Heart right ventricle (tissue), 16 donors: ENCODE measurements around the gene PDLIM3. TPM values are rescaled to one million over a fixed set of nuclear protein-coding genes. Genes with fewer than 3 reads are reported as not detected.

Experiments
- ATAC-seq, 8 donors: fragments of 200-7000 bp; cut with Tn5 transposase; one replicate each; pipeline ENCODE4 v1.9.1; 2020; ENCODE audit warnings: mild to moderate bottlenecking in 8 of 8, moderate library complexity in 8 of 8, moderate number of reproducible peaks in 1 of 8
- DNase-seq, 2 donors: peaks; one replicate each; pipeline ENCODE4 v3.0.0-alpha.2; 2020
- H3K27ac ChIP-seq, 10 donors: fragments of 200-600 bp; sonication (generic) in 2 of 10; one replicate each; pipeline versions ENCODE4 v1.5.0 to v1.8.0; 2020 to 2022; ENCODE audit warnings: mild to moderate bottlenecking in 3 of 10
- H3K27me3 ChIP-seq, 7 donors: fragments of 200-600 bp; one replicate each; pipeline ENCODE4 v1.8.0; 2021 to 2022; ENCODE audit warnings: mild to moderate bottlenecking in 2 of 7
- H3K36me3 ChIP-seq, 9 donors: fragments of 200-600 bp; sonication (generic) in 1 of 9; one replicate each; pipeline versions ENCODE4 v1.5.0 to v1.8.0; 2020 to 2022; ENCODE audit warnings: mild to moderate bottlenecking in 2 of 9
- H3K4me1 ChIP-seq, 9 donors: fragments of 200-600 bp; sonication (generic) in 1 of 9; one replicate each; pipeline versions ENCODE4 v1.5.0 to v1.8.0; 2020 to 2022; ENCODE audit warnings: mild to moderate bottlenecking in 4 of 9
- H3K4me3 ChIP-seq, 10 donors: fragments of 200-600 bp; sonication (generic) in 2 of 10; one replicate each; pipeline versions ENCODE4 v1.5.0 to v1.8.0; 2020 to 2022; ENCODE audit warnings: mild to moderate bottlenecking in 7 of 10, moderate library complexity in 2 of 10
- H3K9me3 ChIP-seq, 11 donors: fragments of 200-600 bp in 10 of 11; sonication (generic) in 2 of 11; one replicate each; pipeline versions ENCODE4 v1.5.0 to v1.8.0; 2013 to 2022; ENCODE audit warnings: mild to moderate bottlenecking in 2 of 11, control low read depth in 1 of 11, moderate library complexity in 1 of 11
- CTCF ChIP-seq, 9 donors: fragments of 200-600 bp; sonication (generic) in 2 of 9; IDR thresholded peaks; one replicate each; pipeline versions ENCODE4 v1.5.0 to v1.8.0; 2021 to 2022; ENCODE audit warnings: antibody characterized with exemption in 9 of 9, mild to moderate bottlenecking in 5 of 9, moderate library complexity in 1 of 9
- WGBS, 2 donors: extraction: QIAGEN DNeasy Blood & Tissue Kit; methylation state at CpG; one replicate each; pipeline ENCODE4 v1.1.7; 2013; ENCODE audit warnings: inconsistent platforms in 1 of 2; 5-methylcytosine and 5-hydroxymethylcytosine counted together
- intact Hi-C, 10 donors: fragments of 100-400 bp; cut with DNase I; formaldehyde crosslinking; loops; one replicate each; pipeline versions ENCODE4 v1.11.1 to v1.14.2; 2022
- polyA plus RNA-seq, 2 donors: library from polyadenylated mRNA; stranded (reverse); fragments of 200-250 nt; gene quantifications; one replicate each; pipeline ENCODE4 v1.2.3, GENCODE V29; 2013
- total RNA-seq, 10 donors: library from RNA; stranded (reverse); fragmentation: NEBNext Ultra II Directional in 3 of 10; extraction: Animal tissue kit (Norgen Biotek cat#: 25700) in 3 of 10; gene quantifications; one replicate each; pipeline versions ENCODE4 v1.2.1 to v1.2.4, GENCODE V29; 2021 to 2023
- donor health status: Arrhythmogenic right ventricular cardiomyopathy.
- donor health status: ischemic (EF 13 %, LVEDD 7.1; RV severe dilation, severe dysfunction).
- donor health status: healthy with polysubstance abuse.
- donor health status: DM: no; HTN: yes; CAD: no.
- donor health status: DM: no; HTN: no; CAD: no.
- donor health status: ischemic (EF 25% LVEDD 6.9; RV normal size, moderate dysfunction).
- donor health status: ischemic (EF 25% LVEDD 5.7; RV mildly dilated, moderate dysfunction).
- donor health status: healthy.
- donor health status: DM: yes; HTN: yes; CAD: no.
- donor health status: Ischemic cardiomyopathy.
- donor health status: ischemic (EF 35%, LVEDD 5.7; RV mildly dilated, moderate dysfunction).
- donor health status: nonischemic (EF 11% LVEDD 7.7; RV severe dilation, severe dysfunction).
- donor health status: DM: yes; HTN: yes; CAD: no.
- donor health status: PGD.
- donor health status: ischemic (EF 29% LVEDD 5.4; RV normal size, mild dysfunction).
- donor health status: nonischemic (EF 23%, LVEDD 6.1; RV moderate dilation, normal function).

Gene PDLIM3
- total and polyA plus RNA-seq, 12 donors = 112 to 846 (median 292) TPM

- no peak for TF ChIP-seq CTCF (IDR thresholded peaks at IDR 0.05)
- ATAC-seq = no peak
- Histone ChIP-seq H3K27me3 (no peaks in the 10 kb centered on the region), H3K4me3 (no peak overlapping the region), H3K9me3 (peaks cover 0 to 17% (median 0%) of the 10 kb centered on the region in 11 donors), H3K36me3 (no peaks in the 10 kb centered on the region), H3K4me1 (no peaks in the 10 kb centered on the region), H3K27ac (no peak overlapping the region)
- 92 to 93% methylated on average over 2 of the region's 2 CpGs for WGBS, 2 donors
- DNase-seq = no peak
- intact Hi-C loops = no loop called here
Observed at GRCh38 chr4:185552254-185552653, 16.9 kb upstream of the PDLIM3 start.

DNA sequence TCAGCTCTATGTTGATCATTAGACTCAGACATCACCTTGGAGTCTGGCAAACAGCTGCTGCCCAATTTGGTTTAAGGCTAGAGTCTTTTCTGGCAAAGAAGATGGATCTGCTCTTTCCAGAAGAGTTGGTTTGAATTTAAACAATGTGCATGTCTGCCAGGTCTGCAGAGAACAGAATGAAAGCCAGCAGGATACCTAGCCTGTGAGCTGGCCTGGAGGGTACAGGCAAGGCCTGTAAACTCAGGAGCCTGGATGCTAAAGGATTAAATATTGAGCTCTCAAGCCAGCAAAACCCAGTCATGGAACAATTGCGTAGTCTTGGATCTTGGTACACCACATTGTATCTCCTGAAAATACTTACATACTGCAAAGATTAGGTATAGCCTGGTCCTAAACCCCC is 15.6 kb upstream of the PDLIM3 start:
- ATAC-seq = no peak
- H3K27ac ChIP-seq = no peak overlapping the region
- no peaks in the 10 kb centered on the region for H3K27me3 ChIP-seq
- no peaks in the 10 kb centered on the region for H3K36me3 ChIP-seq
- WGBS, 2 donors = 57 to 69% methylated on average over 1 of the region's 1 CpG
- H3K9me3 ChIP-seq = peaks cover 0 to 4% (median 0%) of the 10 kb centered on the region in 11 donors
- no peaks in the 10 kb centered on the region for H3K4me1 ChIP-seq
- intact Hi-C loops = no loop called here
- TF ChIP-seq CTCF (IDR thresholded peaks at IDR 0.05) = no peak
- DNase-seq = no peak
- H3K4me3 ChIP-seq = no peak overlapping the region

DNA sequence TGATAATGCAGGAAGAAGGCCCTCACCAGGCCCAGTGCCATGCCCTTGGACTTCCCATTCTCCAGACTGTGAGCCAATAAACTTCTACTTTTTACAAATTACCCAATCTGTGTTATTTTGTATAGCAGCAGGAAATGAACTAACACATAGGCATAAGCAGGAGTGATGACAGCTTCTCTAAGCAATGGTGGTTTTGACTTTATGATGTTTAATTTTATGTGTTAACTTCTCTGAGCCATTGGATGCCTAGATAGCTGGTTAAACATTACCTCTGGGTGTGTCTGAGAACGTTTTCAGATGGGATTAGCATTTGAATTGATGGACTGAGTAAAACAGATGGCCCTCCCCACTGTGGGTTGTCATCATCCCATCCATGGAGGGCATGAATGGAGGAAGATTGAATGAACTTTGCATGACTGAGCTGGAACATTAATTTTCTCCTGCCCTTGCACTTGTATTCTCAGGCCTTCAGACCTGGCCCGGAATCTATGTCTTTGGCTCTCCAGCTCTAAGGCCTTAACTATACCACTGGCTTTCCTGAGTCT is 13.9 kb upstream of the PDLIM3 start:
- Histone ChIP-seq H3K27ac (no peak overlapping the region), H3K4me3 (no peak overlapping the region), H3K36me3 (no peaks in the 10 kb centered on the region), H3K27me3 (no peaks in the 10 kb centered on the region), H3K4me1 (no peaks in the 10 kb centered on the region), H3K9me3 (no peaks in the 10 kb centered on the region)
- intact Hi-C loops = no loop called here
- ATAC-seq (no peak), DNase-seq (no peak)
- no peak for TF ChIP-seq CTCF (IDR thresholded peaks at IDR 0.05)
- WGBS, 2 donors = 75 to 79% methylated on average over 2 of the region's 2 CpGs

- no peak overlapping the region for H3K27ac ChIP-seq
- 59 to 69% methylated on average over 1 of the region's 1 CpG for WGBS, 2 donors
- no peaks in the 10 kb centered on the region for H3K36me3 ChIP-seq
- intact Hi-C loops = no loop called here
- no peaks in the 10 kb centered on the region for H3K27me3 ChIP-seq
- DNase-seq (no peak), ATAC-seq (peak in 3 of 8 donors; percentile 43 to 84 (median 62))
- H3K4me1 ChIP-seq = no peaks in the 10 kb centered on the region
- no peak overlapping the region for H3K4me3 ChIP-seq
- TF ChIP-seq CTCF (IDR thresholded peaks at IDR 0.05) = no peak
- no peaks in the 10 kb centered on the region for H3K9me3 ChIP-seq
Observed at GRCh38 chr4:185548587-185548986, 13.3 kb upstream of the PDLIM3 start.
